NOMO-1 (cell line): ENCODE data around the gene DNAJC11.
"Not testable (repeated sequence)": the region's sequence is repeated elsewhere in the genome, so short reads cannot be mapped to it uniquely, and the experiment has no call there.

Source experiments
- DNase-seq, 2 experiments: peaks; one replicate each; lab custom pipeline; 2025; ENCODE audit not compliant: unreplicated experiment in 2 of 2; lab: John Stamatoyannopoulos, UW

DNAJC11 gene

GRCh38 chr1:6700853-6701436, 671 bp downstream of the DNAJC11 start:
- DNase-seq, result no peak

- not testable (repeated sequence) for DNase-seq
Observed at GRCh38 chr1:6699915-6700314, 1.7 kb downstream of the DNAJC11 start.

- no peak for DNase-seq
Observed at GRCh38 chr1:6695868-6696267, 5.7 kb downstream of the DNAJC11 start.

GRCh38 chr1:6694121-6694713, 7.4 kb downstream of the DNAJC11 start:
- DNase-seq, result no peak

GRCh38 chr1:6692956-6693355, 8.7 kb downstream of the DNAJC11 start:
- DNase-seq, result no peak

GRCh38 chr1:6691507-6691906, 10.1 kb downstream of the DNAJC11 start:
- DNase-seq, result no peak

GRCh38 chr1:6690186-6690585, 11.4 kb downstream of the DNAJC11 start:
- no peak for DNase-seq

GRCh38 chr1:6688757-6689156, 12.9 kb downstream of the DNAJC11 start:
- DNase-seq, result no peak

GRCh38 chr1:6688001-6688400, 13.6 kb downstream of the DNAJC11 start:
- no peak for DNase-seq

- DNase-seq, result no peak
Observed at GRCh38 chr1:6686294-6686693, 15.3 kb downstream of the DNAJC11 start.

GRCh38 chr1:6685381-6685780, 16.2 kb downstream of the DNAJC11 start:
- DNase-seq, result no peak

GRCh38 chr1:6683434-6683833, 18.2 kb downstream of the DNAJC11 start:
- no peak for DNase-seq

GRCh38 chr1:6675941-6676340, 25.7 kb downstream of the DNAJC11 start:
- no peak for DNase-seq

GRCh38 chr1:6674771-6675170, 26.8 kb downstream of the DNAJC11 start:
- DNase-seq, result no peak

- DNase-seq, result no peak
Observed at GRCh38 chr1:6673816-6674398, 27.7 kb downstream of the DNAJC11 start.

GRCh38 chr1:6672558-6672957, 29.1 kb downstream of the DNAJC11 start:
- DNase-seq, result no peak

GRCh38 chr1:6668503-6668902, 33.1 kb downstream of the DNAJC11 start:
- DNase-seq, result no peak

- DNase-seq, result no peak
Observed at GRCh38 chr1:6667139-6667538, 34.5 kb downstream of the DNAJC11 start.

- no peak for DNase-seq
Observed at GRCh38 chr1:6666696-6667095, 34.9 kb downstream of the DNAJC11 start.

- not testable (repeated sequence) for DNase-seq
Observed at GRCh38 chr1:6662468-6662867, 39.1 kb downstream of the DNAJC11 start.

GRCh38 chr1:6660415-6661049, 41.1 kb downstream of the DNAJC11 start:
- no peak for DNase-seq
